NCI-H187 (cell line): ENCODE data around the gene CENPT.
"Not testable (repeated sequence)": the region's sequence is repeated elsewhere in the genome, so short reads cannot be mapped to it uniquely, and the experiment has no call there.

ENCODE experiments used
- DNase-seq, 2 experiments: peaks; one replicate each; lab custom pipeline; 2025; lab: John Stamatoyannopoulos, UW

CENPT gene

GRCh38 chr16:67846320-67847063 lies 1.0 kb downstream of the CENPT start, which contains the start of gene NUTF2:
TSS of gene NUTF2 (plus strand) at chr16:67846933. CDS start at chr16:67865131, 18,198 bp downstream.
- peak; percentile 77 to 85 for DNase-seq

GRCh38 chr16:67846063-67846319 lies 1.5 kb downstream of the CENPT start:
- no peak for DNase-seq

DNA sequence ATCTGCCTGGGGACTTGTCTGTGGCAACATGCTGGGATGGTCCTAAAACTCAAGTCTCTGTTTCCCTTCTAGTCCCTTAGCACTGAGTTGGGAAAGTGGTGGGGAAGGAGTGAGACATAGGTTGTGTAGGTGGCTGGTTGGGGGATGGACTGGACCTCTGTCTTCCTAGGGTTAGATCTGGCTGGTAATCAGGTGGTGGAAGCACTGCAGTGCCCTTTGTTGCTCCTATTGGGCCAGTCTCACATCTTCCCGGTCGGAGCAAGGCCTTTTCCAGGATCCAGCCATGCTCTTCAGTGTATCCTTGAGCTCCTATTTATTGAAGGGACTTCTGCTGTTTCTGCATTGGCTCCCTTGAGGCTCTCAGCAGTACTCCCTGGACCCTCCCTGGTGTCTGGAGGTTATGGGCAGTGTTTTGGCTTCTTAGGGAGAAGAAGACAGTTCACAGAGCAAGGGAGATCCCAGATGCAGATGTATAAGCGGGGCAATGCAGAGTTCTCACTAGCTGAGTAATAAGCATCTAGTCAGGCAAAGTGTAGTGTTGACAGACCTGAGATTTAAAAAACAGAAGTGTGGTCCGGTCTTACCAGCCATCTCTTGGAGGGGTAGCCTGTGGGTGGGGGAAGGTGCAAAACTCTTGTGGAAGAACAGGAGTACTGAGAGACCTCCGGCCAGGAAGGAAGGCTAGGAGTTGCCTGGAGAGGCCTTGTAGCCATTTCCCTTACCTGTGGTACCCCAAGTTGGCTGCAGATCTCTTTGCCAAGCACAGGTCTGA lies 2.0 kb downstream of the CENPT start:
- no peak for DNase-seq

GRCh38 chr16:67844497-67844896 lies 3.0 kb downstream of the CENPT start:
- DNase-seq: no peak

- no peak for DNase-seq
Measured at GRCh38 chr16:67843343-67843765, 4.1 kb downstream of the CENPT start.

- DNase-seq: no peak
Measured at GRCh38 chr16:67842509-67843342, 4.8 kb downstream of the CENPT start.

DNA sequence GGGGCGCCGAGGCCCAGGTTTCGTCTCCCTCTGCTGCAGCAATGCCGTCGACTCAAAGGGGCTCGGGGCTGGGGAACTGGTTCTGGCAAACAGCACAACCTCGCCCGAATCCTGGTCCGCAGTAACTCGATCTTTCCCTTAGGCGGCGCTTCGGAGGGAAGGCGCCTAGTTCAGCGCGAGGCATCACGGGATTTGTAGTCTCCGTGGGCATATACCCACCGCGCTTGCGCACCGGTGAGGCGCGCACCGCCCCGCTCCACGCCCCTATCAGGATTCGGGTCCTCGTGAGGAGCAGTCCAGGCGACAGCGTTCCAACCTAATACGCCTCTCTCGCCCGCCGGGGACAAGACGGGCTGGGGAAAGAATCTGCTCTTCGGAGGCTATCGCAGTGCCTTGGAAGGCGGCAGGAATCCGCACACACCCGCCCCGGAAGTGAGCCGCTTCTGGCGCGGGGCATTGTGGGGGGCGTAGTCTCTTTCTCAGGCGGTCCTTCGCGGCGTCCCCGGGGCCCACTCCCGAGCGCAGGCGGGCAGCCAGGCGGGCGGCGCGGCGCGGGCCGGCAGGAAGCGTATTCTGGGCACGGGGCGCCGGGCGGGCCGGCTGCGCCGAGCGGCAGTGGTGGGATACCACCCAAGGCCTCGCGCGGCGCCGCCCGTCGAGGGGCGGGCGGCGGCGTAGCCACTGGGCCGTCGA lies 5.5 kb downstream of the CENPT start, which contains the start of gene THAP11:
THAP11 (plus strand) TSS at position 505 of the 693 bp plus-strand sequence. CDS start 235 bp downstream, outside the sequence.
- DNase-seq: peak; percentile 69 to 73

DNA sequence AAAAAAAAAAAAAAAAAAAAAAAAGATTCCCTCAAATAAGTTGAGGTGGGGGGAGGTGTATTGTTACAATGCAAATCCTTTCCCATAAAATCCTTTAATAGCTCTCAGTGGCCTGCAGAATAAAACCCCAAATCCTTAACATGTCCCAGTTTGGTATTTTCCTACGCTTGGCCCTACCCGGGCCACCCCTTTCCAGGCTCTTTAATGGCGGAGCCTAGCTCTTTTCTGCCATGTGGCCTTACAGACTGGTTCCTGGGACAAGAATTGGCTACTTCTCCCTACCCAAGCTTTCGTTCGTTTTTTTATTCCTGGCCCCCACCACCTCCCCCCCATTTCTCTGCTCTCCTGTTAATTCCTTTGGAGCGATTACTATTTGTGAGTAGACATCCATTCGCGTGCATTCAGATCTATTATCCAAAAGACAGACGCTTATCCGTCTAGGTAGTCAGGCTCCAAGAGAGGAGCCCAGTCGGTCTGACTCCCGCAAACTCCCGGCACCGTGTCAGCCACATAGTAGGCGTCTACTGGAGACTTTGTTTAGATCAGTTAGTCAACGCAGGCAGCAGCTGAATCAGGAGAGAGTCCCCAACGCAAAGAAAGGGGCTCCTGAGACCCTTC lies 6.2 kb downstream of the CENPT start:
- no peak for DNase-seq

DNA sequence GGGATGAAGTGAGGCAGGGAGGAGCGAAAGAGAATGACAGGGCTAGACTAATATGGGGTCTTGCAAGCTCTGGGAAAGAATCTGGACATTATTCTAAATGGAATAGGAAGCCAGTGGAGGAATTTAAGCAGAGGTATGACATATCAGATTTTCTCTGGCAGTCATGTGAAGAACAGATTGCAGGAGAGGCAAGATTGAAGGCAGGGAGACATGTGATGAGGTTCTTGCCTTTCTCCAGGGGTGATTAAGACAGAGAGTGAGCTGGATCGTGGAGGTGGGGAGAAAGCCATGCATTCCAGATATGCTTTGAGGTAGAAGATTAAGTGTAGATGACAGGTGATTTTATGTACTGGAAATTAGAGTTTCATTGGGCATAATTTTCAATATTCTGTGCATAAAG lies 9.7 kb downstream of the CENPT start:
- no peak for DNase-seq

GRCh38 chr16:67837190-67837589 lies 10.3 kb downstream of the CENPT start:
- not testable (repeated sequence) for DNase-seq

DNA sequence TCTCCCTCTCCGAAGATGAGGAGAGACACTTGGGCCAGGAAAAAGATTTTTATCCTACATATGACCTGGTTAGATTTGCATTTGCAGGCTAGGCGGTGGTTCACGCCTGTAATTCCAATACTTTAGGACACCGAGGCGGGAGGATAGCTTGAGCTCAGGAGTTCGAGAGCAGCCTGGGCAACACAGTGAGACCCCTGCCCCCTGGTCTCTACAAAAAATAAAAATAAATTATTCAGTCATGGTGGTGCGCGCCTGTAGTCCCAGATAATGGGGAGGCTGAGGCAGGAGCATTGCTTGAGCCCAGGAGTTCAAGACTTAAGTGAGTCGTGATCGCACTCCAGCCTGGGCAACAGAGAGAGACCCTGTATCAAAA lies 13.3 kb downstream of the CENPT start:
- DNase-seq: no peak

DNA sequence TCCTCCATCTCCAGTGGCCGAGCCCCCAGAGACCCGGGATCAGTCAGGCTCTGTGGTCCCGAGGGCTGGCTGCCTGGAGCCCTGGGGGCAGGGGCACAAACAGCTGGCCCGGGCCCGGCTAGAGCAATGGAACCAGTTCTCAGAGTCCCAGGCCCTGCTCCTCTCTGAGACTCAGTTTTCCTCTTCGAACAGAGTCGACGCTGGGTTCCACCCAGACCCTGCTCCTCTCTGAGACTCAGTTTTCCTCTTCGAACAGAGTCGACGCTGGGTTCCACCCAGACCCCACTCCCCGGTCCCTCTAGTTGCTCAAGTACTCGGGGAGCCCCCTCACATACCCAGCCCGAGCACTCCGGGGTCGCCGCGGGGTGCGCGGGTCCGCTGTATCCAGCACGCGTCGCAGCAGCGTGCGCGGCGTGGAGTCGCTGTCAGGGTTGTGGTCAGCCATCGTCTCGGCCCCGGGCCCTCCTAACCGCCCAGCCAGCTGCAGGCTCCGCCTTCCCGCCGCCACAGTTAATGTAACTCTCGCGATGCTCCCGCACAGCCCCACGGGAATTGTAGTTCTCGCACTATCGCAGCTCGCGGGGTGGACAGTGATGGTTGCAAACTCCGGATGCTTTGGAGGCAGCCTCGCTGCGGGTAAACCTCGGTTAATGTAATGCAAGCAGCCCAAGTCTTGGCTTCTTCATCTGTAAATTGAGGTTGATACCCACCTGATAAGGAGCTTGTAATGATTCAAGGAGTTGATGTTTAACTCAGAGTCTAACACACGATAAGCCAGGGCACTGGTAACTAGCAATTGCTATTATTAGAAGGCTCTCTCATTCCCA lies 13.9 kb downstream of the CENPT start:
- peak; percentile 51 to 66 for DNase-seq

DNA sequence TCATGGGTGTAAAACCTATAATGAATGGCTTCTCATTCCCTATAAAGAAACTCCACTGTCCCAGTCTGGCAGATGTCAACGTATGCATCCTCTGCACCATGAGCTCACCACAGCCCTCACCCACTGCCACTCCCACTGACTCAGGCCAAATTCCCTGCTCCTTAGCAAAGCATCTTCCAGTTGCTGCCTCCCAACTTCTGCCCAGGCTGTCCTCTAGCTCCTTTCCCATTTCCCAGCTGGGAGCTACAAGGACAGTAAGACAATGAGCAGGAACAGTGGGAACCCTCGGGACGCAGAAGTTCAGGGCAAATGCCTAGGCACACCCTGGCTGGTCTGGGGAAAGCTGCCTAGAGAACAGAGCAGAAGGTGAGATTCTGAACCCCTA lies 14.5 kb downstream of the CENPT start:
- no peak for DNase-seq

DNA sequence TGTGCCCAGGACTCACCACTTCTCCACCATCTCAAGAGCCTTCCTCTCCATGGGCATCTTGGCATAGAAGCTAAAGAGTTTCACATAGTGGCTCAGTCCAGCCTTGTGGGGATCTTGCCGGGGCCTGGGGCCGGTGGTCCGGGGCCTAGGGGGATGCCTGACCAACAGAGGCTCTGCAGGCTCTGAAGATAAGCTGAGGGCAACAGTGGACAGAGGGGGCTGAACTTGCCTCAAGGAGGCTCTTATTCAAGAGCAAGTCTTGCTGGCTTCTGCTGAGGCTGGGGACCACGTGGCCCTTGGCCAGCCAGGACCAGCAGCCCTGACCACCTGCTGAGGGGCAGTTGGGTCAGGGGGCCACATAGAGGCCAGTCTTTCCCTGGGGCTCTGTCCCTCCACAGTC lies 18.8 kb downstream of the CENPT start:
- no peak for DNase-seq

GRCh38 chr16:67825906-67826305 lies 21.6 kb downstream of the CENPT start:
- no peak for DNase-seq

DNA sequence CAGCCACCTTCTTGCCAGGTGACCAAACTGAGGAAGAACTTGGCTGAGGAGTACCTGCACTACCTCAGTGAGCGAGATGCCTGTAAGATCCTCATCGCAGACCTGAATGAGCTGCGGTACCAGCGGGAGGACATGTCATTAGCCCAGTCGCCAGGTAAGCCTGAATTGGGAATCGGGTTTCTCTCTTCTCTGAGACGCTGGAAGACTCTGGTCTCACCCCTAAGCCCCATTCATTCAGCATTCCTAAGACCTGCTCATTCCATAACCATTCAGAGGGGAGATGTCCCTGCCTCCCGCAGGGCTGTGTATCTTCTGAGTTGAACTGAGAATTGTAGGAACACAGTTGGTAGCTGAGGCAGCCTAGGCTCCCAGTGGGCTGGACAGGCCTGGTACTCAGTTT lies 22.4 kb downstream of the CENPT start:
- DNase-seq: no peak

DNA sequence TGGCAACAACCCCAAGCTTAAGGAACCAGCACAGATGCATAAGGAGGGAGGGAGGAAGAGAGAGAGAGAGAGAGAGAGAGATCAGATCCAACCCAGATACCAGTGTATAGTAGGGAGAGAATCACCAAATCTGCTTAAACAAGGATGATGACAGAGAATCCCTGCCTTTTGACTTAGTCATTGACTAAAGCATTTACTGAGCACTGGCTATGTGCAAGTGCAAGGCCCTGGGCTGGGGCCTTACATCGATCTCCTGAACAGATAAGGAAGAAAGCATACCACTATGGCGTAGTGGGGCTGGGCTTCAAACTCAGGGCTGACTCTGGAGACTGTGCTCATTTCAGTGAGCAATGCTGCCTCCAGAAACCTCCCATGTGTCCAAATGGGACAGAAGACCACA lies 25.0 kb downstream of the CENPT start:
- no peak for DNase-seq

DNA sequence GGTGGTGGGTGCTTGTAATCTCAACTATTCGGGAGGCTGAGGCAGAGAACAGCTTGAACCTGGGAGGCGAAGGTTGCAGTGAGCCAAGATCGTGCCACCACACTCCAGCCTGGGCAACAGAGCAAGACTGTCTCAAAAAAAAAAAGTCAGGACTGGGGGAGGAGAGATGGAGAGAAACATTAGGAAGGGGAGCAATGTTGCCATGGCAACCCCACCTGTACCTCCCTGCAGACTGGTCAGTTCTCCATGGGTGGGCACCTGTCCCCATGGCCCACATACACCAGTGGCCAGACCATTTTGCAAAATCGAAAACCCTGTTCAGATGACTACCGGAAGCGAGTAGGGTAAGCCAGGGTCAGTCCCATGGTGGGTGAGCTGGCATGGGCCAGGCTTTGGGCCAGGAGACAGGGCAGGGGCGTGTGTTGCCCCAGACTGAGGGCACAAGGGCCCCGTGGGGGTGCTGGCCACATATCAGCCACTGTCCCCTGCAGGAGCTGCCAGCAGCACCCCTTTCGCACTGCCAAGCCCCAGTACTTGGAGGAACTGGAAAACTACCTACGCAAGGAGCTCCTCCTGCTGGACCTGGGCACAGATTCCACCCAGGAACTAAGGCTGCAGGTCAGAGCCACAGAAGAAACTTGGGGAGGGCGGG lies 26.8 kb downstream of the CENPT start:
- no peak for DNase-seq

DNA sequence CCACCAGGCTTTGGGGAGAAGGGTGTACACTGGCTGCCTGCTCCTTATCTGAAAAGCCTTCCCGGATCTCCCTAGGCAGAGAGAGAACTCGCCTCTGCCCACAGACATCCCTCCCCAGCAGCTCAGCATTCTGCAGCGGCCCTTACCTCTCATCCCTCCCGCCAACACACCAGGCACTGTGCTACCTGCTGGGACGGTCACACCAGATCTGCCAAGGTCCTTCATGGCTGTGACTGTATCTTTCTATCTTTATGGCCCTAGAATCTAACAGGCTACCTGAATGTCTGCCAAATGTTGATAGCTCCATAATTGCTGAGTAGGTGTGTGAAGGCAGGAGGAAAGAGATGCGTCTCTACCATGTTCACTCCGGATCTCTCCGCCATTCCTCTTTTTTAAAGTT lies 32.9 kb downstream of the CENPT start:
- no peak for DNase-seq

DNA sequence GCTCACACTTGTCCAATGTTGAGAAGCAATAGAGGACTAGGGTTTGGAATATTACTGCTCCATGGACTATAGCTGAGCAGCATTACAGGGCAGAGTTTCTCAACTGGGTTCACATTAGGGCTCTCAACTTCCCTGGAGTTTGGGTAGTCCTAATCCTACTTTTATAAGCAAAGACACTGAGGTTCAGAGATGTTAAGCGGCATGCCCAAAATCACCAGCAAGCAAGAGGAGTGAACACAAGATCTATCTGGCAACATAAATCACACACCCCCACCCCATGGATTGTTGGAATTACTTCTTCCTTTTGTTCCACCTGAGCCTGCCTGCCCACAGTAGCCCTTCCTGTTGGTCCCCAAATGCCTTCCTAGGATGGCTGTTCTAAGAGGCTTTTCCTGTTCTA lies 35.6 kb downstream of the CENPT start:
- no peak for DNase-seq
